SK-N-MC (cell line): ENCODE data around the gene ATF3.
A peak's percentile ranks its signal among the peaks of the same experiment; 100 is the strongest.

Experiments used
- DNase-seq: peaks from one replicate; pipeline ENCODE4 v3.0.0-alpha.2; 2011; ENCODE audit warnings: low read depth, low spot score
- H3K27ac ChIP-seq: fragments of 200-600 bp; sonication (generic); 2 replicates; pipeline ENCODE4 v1.5.1; 2016; ENCODE audit warnings: mixed run types
- H3K36me3 ChIP-seq: fragments of 200-600 bp; sonication (generic); 2 replicates; pipeline ENCODE4 v1.6.1; 2017; ENCODE audit warnings: antibody characterized with exemption, low read length, mixed read lengths; ENCODE audit not compliant: insufficient read depth
- H3K4me3 ChIP-seq: fragments of 200-600 bp; sonication (generic); 2 replicates; pipeline ENCODE4 v1.5.1; 2016
- H3K9ac ChIP-seq: fragments of 200-600 bp; sonication (generic); 2 replicates; pipeline ENCODE4 v1.8.0; 2017; ENCODE audit warnings: mixed run types, mixed read lengths; ENCODE audit not compliant: insufficient read length
- H3K9me3 ChIP-seq: fragments of 200-600 bp; sonication (generic); 2 replicates; pipeline ENCODE4 v1.6.1; 2017; ENCODE audit warnings: low read depth, mild to moderate bottlenecking, antibody characterized with exemption, low read length, moderate library complexity, mixed read lengths
- EZH2 ChIP-seq: fragments of 200-600 bp; sonication (generic); IDR thresholded peaks from one replicate; pipeline ENCODE4 v1.6.1; 2017; ENCODE audit warnings: antibody characterized with exemption
- FOXP2 ChIP-seq: optimal IDR thresholded peaks from 2 replicates; pipeline ENCODE3; 2011; ENCODE audit warnings: mild to moderate bottlenecking, moderate library complexity; ENCODE audit not compliant: insufficient read depth; ENCODE audit errors: extremely low read length, control extremely low read depth
- POLR2AphosphoS5 ChIP-seq: IDR thresholded peaks from 2 replicates; pipeline ENCODE4 v1.6.1; 2012; ENCODE audit warnings: mild to moderate bottlenecking, low read depth, low read length, borderline replicate concordance

The ATF3 gene

DNA sequence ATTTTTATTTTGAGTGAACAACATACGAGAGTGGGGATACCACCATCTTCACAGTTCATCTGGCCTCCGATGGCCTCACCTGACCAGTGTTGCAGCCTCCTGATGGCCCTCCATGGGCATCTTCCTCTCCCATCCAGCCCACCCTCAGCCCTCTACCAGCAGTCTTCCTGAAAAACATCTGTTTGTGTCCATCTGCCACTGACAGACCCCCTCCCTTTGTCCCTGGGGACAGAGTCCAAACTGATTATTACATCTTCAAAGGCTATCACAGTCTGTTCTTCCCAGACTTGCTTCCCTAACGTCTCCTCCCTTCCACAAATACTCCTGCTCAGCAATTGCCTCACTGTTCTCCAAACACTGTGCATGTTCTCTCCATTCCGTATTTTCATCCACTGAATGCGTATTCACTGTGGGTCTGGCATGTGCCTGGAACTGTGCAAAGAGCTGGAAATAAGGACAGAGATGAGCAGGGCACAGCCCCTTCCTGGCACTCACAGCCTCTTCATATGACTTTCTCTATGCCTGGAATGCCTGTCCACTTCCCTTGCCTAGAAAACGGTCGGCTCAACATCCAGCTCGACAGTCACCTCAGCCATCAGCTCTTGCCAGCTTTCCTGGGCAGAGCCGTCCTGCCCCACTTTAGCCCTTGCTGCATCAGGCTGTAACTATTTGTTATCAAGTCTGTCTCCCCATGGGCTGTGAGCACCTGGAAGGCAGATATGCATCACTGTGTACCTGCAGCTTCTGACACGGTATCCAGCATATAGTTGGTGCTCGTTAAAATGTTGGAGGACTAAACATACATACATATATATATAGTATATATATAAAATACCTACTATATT, 8.3 kb upstream of the ATF3 start:
- no peak overlapping the region for H3K4me3 ChIP-seq
- H3K9ac ChIP-seq = no peak overlapping the region
- TF ChIP-seq FOXP2 (no peak), EZH2 (no peak), POLR2AphosphoS5 (no peak)

DNA sequence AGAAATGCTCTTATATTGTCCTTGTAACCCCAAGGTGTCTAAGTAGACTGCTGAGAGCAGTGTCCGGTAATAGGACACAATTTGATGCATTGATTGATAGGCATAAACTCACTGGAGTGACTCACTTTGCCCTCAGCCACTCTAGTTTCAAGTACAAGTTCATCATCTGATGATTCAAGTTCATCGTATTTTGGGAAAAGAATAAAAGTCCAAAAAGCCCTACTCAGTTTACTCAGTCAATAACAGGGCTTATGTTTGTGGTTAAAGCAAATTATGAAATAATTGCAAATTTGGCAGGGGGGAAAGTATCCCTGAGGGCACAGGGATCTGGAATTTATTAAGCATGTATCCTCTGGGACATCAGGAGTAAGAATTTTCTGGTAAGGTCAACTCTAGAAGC, 7.6 kb upstream of the ATF3 start:
- Histone ChIP-seq H3K27ac (no peak overlapping the region), H3K4me3 (no peak overlapping the region), H3K36me3 (no peaks in the 10 kb centered on the region), H3K9ac (no peak overlapping the region), H3K9me3 (no peaks in the 10 kb centered on the region)
- TF ChIP-seq FOXP2 = no peak
- TF ChIP-seq POLR2AphosphoS5 = no peak; the same call in 1 of the 2 replicates
- TF ChIP-seq EZH2 = no peak
- peak; percentile 56 for DNase-seq

More for the DNA sequence above, 8.3 kb upstream of the ATF3 start:
- DNase-seq = no peak
- Histone ChIP-seq H3K9me3 (no peaks in the 10 kb centered on the region), H3K36me3 (no peaks in the 10 kb centered on the region), H3K27ac (no peak overlapping the region)

DNA sequence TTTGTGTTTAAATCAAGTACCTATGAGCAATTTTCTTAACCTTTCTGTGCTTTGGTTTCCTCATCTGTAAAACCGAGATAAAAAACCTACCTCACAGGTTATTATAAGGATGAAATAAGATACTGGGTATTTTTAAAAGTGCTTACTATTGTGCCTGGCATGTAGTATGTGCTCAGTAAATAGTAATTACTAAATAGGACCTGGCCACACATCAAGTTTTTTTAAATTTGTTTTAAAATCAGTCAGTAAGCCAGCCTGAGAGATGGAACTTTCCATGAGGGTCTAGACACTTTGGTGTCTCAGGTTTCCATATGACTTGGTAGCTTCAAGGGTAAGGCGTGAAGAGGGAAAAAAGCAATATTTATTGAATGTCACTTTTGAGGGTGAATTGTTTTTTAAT, 7.0 kb upstream of the ATF3 start:
- no peak overlapping the region for H3K4me3 ChIP-seq
- TF ChIP-seq FOXP2 = no peak
- no peak for TF ChIP-seq POLR2AphosphoS5
- TF ChIP-seq EZH2 = no peak
- H3K9ac ChIP-seq = no peak overlapping the region
- DNase-seq = no peak
- H3K27ac ChIP-seq = no peak overlapping the region
- H3K9me3 ChIP-seq = no peaks in the 10 kb centered on the region
- no peaks in the 10 kb centered on the region for H3K36me3 ChIP-seq

DNA sequence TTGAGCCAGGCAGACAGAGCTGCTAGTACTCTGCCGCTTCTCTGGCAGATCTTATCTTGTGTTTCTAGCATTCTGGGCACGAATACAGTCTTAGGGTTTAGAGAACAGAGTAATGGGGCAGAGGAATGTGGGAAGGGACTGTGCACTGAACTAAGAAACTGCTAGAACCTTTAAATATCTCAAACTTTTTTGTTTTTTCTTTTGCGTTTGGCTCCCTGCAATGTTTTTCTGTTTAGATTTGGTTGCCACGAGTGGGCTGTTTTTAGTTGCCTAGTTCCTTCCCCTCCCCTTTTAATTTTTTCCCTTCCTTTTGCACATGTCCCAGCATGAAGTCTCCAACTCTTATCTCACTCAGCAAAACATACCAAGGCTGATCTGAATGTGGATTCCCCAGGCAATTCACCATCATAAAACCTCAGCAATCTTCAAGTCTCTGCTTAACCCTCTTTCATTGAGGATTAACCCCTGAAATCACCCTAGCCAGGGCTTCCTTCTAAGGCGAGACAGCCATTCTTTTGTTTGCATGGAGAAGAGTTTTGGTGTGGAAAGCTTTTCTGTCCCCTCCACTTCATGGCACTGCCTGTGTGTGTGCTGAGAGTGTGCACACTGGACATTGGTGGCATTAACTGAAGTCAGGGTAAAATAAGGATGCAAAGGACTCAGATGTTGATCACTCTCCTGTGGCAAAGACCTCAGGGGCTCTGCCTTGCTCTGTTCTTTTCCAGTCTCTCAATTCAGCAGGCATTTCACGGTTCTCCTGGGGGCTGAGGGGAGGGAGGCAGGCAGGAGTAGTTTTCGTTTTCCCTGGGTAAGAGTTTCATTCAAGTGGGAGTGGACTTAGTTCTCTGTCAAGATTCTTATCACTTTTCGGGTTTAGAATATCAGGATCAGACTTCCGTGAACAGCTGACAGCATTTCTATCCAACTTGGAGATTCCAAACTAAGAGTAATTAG, 2.8 kb upstream of the ATF3 start:
- Histone ChIP-seq H3K27ac (peak overlapping the region; percentile 79), H3K9me3 (no peaks in the 10 kb centered on the region), H3K36me3 (no peaks in the 10 kb centered on the region), H3K4me3 (peak overlapping the region; percentile 70), H3K9ac (peak overlapping the region; percentile 59)
- DNase-seq = peak; percentile 58
- no peak for TF ChIP-seq FOXP2
- no peak; the same call in 1 of the 2 replicates for TF ChIP-seq POLR2AphosphoS5
- no peak for TF ChIP-seq EZH2

DNA sequence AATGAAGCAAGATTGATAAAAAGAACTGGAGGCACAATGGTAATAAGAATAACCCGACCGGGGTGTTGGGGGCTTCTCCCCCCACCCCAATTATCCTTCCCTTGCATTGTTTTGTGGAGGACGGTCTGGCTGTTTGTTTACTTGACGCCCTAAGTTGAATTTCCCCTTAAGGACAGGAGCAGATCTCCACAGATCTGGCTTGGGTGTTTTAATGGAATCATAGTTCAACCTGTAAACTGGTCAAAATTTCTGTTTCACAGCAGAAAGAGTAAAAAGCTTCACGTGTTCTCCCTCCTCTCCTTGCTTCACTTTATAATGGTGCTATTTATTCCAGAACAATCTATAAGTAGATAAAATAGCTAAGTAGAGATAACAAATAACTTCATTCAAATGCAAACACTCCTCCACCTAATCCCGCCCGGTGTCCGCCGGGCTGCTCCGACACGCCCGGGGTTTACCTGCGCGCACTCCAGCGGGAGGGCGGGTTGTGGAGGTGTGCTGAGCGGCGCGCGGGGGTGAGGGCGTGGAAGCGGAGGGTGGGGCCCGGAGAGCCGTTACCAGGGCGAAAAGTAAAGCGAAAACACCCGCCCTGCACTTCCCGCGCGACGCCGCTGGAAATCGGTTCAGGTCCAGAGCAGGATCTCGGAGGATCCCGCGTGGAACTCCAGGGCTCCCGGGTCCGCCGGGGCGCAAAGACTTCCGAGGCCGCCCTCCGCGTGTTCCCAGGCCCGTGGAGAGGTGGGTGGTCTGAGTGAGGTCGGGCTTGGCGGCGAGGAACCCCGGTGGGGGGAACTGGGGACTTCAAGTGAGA, 2.0 kb upstream of the ATF3 start:
- DNase-seq = no peak
- Histone ChIP-seq H3K36me3 (no peaks in the 10 kb centered on the region), H3K9ac (peak overlapping the region; percentile 59), H3K9me3 (no peaks in the 10 kb centered on the region), H3K4me3 (peak overlapping the region; percentile 70), H3K27ac (peak overlapping the region; percentile 79)
- no peak for TF ChIP-seq FOXP2
- no peak for TF ChIP-seq POLR2AphosphoS5
- no peak for TF ChIP-seq EZH2

DNA sequence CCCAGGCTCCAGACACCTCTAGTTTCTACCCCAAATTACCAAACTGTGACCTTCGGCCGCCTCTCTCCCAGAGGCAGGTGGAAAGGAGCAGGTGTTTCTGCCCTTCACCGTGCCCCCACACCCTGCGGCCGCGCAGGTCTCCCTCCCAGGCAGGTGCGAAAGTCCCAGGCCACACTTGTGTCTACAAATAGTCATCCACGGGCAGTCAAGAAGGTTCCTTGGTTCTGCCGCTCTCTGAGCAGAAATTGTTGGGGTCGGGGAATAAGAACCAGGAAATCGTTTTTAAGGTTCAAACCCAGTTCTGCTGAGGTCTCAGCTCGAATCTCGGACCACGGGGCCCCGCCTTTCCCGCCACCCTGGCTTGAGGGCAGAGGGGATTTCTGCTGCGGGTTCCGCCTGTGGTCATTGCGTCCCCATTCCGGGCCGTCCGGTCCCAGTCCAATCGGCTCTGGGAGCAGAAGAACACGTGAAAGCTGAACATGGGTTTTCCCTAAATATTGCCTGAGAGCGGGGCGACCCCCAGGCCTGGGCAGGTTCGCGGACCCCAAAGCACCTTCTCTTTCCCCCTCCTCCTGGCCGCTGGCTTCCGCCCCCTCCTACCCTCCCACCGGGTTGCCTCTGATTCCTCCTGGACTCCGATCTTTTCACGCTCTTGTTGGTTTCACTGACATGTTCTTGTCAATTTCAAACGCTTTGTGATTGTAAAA, 1.2 kb upstream of the ATF3 start:
- DNase-seq = no peak
- no peak for TF ChIP-seq FOXP2
- Histone ChIP-seq H3K27ac (no peak overlapping the region), H3K4me3 (peak overlapping the region; percentile 84), H3K36me3 (no peaks in the 10 kb centered on the region), H3K9ac (peak overlapping the region; percentile 66), H3K9me3 (no peaks in the 10 kb centered on the region)

DNA sequence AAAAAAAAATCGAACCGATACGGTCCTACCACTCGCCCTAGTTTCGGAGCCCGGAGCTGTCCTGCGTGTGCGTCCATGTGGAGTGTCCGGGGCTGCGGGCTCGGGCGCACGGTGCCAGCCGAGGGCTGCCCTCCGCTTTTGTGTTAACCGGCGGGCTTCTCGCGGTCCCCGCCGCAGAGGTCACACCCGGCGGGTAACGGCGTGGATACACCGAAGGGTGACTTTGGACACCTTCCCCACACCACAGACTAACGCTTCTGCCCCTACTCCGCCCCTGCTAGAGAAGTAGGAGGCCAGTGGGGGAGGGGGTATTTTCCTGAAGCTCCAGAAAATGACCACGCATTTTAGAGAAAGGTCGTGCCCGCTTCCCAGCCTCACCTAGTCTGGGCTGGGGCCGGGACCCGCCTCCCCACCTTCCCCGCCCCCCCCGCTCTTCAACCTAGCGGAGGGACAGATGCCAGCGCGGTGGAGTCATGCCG, 609 bp upstream of the ATF3 start:
- TF ChIP-seq POLR2AphosphoS5 = no peak
- TF ChIP-seq FOXP2 = no peak
- TF ChIP-seq EZH2 = no peak
- no peak overlapping the region for H3K27ac ChIP-seq
- H3K9ac ChIP-seq = peak overlapping the region; percentile 66
- DNase-seq = no peak
- peak overlapping the region; percentile 84 for H3K4me3 ChIP-seq
- H3K9me3 ChIP-seq = no peaks in the 10 kb centered on the region
- H3K36me3 ChIP-seq = no peaks in the 10 kb centered on the region
